SU-DHL-6 (cell line): ENCODE data around the gene BARHL2.

Experiments
- EZH2phosphoT487 ChIP-seq: fragments of 200-600 bp; sonication (generic), shearing (Covaris generic); conservative IDR thresholded peaks from 2 replicates; pipeline ENCODE4 v1.6.1; 2018; ENCODE audit warnings: mild to moderate bottlenecking, antibody characterized with exemption, low read length, moderate library complexity, mixed read lengths
- TF ChIP-seq, protein P1 (sequence below): fragments of 200-600 bp; sonication (generic); IDR thresholded peaks from one replicate; pipeline ENCODE4 v1.5.1; 2017; ENCODE audit warnings: antibody characterized with exemption, mild to moderate bottlenecking, low read length, moderate library complexity; ENCODE audit not compliant: insufficient read depth, poor library complexity, severe bottlenecking

DNA sequence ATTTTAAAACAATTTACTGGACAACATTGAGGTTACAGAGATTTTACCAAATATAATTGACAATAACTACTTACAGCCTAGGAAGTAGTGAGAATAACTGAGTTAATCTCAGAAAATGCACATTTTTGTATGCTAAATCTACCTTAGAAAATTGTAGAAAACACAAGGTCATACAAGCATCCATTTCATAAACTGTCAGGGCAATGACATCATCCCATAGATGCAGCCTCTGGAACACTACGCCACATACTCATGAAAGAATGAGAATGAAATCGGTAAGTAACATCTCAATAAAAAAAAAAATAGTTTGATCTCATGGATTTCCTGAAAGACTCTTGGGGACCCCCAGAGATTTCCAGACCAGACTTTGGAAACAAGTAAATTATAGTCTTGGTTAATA is 28.9 kb upstream of the BARHL2 start:
- TF ChIP-seq, protein P1, sequence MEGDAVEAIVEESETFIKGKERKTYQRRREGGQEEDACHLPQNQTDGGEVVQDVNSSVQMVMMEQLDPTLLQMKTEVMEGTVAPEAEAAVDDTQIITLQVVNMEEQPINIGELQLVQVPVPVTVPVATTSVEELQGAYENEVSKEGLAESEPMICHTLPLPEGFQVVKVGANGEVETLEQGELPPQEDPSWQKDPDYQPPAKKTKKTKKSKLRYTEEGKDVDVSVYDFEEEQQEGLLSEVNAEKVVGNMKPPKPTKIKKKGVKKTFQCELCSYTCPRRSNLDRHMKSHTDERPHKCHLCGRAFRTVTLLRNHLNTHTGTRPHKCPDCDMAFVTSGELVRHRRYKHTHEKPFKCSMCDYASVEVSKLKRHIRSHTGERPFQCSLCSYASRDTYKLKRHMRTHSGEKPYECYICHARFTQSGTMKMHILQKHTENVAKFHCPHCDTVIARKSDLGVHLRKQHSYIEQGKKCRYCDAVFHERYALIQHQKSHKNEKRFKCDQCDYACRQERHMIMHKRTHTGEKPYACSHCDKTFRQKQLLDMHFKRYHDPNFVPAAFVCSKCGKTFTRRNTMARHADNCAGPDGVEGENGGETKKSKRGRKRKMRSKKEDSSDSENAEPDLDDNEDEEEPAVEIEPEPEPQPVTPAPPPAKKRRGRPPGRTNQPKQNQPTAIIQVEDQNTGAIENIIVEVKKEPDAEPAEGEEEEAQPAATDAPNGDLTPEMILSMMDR = no peak
- TF ChIP-seq EZH2phosphoT487 = no peak
